C4-2B (cell line): ENCODE measurements around the gene WASF2.
"Not testable (repeated sequence)": the region's sequence is repeated elsewhere in the genome, so short reads cannot be mapped to it uniquely, and the experiment has no call there.

Experiments
- H3K27ac ChIP-seq: fragments of 450-650 bp; 2 replicates; pipeline ENCODE4 v1.5.1; 2017
- ZFX ChIP-seq: fragments of 450-650 bp; IDR thresholded peaks from 2 replicates; pipeline ENCODE4 v1.6.1; 2017
- TF ChIP-seq, protein P1 (sequence below): fragments of 450-650 bp; conservative IDR thresholded peaks from 2 replicates; pipeline ENCODE4 v1.5.1; 2017; ENCODE audit warnings: mild to moderate bottlenecking

The WASF2 gene

DNA sequence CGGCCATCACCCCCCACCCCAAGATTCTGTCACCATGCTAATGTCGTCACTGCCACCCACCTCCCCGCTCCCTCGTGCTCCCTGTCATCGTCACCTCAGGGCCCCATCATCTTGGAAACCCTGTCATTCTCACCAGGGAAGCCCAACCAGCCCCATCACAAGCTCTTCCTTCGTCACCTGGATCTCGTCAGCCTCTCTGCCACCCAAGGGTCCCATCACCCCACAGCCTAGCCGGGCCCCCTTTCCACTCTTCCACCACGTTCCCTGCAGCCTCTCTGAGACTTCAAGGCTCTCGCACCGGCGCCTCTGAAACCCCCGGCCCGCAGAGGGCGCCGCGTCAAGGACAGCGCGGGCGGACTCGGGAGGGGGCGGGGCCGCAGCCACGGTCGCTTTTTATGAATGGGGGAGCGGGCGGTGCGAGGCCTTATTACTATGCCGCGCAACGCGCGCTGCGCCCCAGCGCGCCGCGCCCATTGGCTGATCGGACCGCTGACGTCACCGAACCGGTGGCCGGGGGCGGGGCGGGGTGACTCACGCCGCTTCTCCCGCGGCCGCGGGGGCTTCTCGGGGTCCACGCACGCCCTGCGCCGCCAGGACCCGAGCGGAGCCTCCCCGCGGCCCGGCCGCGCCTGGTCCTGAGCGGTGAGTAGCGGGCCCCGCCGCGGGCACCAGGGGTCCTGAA lies 97.7 kb downstream of the WASF2 start, which contains the start of gene GPR3:
Gene GPR3 (plus strand): TSS at position 527 of the 682 bp plus-strand sequence. CDS start 1,177 bp downstream, outside the sequence.
- H3K27ac ChIP-seq = peak within 1 kb of the TSS; percentile 44

DNA sequence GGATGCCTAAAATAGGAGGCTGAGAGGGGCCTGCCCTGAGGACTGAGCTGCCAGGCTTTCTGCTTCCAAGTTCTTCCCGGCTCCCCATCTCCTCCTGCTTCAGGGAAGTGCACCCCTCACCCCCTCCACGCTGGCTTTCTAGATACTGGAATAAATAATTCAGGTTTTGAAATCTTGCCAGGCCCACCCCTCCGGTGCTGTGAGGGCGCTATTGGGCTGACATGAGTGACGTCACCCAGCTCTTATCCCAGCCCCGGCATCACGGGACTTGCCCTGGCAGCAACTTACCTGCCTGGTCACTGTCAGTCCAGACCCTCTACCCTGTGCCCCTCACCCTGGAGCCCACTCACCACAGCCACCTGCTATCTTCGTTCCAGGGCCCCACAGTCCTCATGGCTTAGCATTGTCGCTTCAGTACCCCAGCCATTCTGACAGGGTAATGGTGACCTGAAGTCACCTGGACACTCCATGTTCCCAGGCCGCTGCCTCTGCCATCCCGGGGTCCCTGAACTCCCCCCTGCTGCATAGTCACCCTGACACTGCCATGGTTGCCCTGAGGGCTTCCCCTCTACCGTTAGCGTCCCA lies 98.4 kb downstream of the WASF2 start:
- TF ChIP-seq, protein P1, sequence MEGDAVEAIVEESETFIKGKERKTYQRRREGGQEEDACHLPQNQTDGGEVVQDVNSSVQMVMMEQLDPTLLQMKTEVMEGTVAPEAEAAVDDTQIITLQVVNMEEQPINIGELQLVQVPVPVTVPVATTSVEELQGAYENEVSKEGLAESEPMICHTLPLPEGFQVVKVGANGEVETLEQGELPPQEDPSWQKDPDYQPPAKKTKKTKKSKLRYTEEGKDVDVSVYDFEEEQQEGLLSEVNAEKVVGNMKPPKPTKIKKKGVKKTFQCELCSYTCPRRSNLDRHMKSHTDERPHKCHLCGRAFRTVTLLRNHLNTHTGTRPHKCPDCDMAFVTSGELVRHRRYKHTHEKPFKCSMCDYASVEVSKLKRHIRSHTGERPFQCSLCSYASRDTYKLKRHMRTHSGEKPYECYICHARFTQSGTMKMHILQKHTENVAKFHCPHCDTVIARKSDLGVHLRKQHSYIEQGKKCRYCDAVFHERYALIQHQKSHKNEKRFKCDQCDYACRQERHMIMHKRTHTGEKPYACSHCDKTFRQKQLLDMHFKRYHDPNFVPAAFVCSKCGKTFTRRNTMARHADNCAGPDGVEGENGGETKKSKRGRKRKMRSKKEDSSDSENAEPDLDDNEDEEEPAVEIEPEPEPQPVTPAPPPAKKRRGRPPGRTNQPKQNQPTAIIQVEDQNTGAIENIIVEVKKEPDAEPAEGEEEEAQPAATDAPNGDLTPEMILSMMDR = no peak
- TF ChIP-seq ZFX = no peak
- peak overlapping the region; percentile 44; the same call in 1 of the 2 replicates for H3K27ac ChIP-seq

More for the DNA sequence above, 97.7 kb downstream of the WASF2 start, which contains the start of gene GPR3:
- no peak for TF ChIP-seq ZFX
- TF ChIP-seq, protein P1 = peak; percentile 89

DNA sequence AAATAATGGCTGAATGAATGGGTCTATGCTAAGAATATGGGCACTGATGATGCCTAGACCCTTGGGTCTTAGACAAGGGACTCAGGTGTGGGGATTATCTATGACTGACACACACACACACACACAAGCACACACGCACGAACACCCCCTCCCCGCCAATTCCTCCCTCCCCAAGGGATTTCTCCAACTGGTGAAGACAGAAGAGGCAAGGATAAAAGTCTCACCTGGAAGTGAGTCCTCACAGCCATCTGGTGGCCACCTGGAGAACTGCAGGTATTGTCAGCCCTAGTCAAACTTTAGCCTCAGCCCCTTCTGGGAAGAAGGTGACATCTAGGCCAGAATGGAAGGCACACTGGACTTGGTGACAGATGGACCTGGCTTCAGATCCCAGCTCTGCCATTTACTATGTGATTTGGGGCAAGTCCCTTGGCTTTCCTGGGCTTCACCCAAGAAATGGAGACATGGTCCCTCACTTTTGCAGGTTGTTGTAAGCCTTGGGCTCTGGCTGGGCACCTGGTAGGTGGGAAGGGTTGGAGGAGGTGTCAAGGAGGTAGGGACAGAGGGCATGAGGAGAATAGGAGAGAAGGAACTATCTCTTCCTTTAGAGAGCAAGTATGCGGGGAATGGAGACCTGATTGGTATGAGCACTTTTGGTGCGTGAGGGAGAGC lies 101.5 kb downstream of the WASF2 start:
- TF ChIP-seq ZFX = no peak
- TF ChIP-seq, protein P1 = peak; percentile 95
- no peak overlapping the region for H3K27ac ChIP-seq

DNA sequence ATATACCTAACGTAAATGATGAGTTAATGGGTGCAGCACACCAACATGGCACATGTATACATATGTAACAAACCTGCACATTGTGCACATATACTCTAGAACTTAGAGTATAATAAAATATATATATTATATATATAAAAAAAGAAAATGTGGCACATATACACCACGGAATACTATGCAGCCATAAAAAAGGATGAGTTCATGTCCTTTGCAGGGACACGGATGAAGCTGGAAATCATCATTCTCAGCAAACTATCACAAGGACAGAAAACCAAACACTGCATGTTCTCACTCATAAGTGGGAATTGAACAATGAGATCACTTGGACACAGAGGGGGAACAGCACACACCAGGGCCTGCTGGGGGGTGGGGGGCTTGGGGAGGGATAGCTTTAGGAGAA lies 105.2 kb downstream of the WASF2 start:
- H3K27ac ChIP-seq = not testable (repeated sequence)

DNA sequence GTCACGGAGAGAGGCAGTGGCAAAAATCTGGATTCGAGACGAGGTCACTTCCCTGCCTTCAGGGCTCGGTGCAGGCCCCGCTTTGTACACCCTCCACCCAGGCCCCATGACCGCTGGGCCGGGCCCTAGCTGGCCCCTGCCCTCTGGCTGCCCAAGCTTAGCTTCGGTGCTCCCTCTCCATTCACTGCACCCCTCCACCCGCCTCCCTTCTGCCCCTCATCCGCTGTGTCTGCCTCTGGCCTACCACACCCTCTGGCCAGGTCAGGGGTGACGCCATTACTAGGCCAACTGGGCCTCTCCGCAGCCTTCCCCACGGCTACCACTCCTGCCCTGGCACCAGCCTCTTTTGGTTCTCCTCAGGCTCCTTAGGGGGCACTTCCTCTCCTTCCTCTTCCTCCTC lies 106.3 kb downstream of the WASF2 start:
- TF ChIP-seq ZFX = no peak
- TF ChIP-seq, protein P1 = no peak
- H3K27ac ChIP-seq = no peak overlapping the region

DNA sequence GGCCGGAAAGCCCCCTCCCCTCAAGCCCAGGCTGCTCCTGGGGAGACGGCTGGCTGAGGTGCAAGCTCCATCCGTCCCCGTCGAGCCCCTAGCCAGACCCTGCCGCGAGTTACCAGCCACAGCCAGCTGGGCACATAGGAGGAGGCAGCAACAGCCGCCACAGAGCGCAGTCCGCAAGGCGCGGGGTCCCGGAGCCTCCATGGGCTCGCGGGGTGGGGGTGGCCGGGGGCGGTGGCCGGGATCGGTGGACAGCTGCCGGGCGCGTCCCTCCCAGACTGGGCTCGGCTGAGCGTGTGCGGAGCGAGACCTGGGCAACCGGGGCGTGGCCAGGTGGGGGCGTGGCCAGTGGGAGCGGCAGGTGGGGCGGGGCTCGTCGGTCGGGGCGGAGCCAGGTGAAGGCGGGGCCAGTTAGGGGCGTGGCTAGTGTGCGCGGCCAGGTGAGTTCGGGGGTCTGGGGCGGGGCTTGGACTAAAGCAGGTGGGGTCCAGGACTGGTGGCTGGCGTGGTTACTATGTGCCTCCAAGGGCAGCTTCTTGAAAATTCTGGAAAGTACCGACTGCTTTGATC lies 106.8 kb downstream of the WASF2 start, which contains the start of gene CD164L2:
Gene CD164L2 (minus strand): TSS at position 295 of the 567 bp plus-strand sequence. CDS start 94 bp downstream, at position 201.
- H3K27ac ChIP-seq = peak within 1 kb of the TSS; percentile 36
- TF ChIP-seq, protein P1 = no peak
- TF ChIP-seq ZFX = no peak

DNA sequence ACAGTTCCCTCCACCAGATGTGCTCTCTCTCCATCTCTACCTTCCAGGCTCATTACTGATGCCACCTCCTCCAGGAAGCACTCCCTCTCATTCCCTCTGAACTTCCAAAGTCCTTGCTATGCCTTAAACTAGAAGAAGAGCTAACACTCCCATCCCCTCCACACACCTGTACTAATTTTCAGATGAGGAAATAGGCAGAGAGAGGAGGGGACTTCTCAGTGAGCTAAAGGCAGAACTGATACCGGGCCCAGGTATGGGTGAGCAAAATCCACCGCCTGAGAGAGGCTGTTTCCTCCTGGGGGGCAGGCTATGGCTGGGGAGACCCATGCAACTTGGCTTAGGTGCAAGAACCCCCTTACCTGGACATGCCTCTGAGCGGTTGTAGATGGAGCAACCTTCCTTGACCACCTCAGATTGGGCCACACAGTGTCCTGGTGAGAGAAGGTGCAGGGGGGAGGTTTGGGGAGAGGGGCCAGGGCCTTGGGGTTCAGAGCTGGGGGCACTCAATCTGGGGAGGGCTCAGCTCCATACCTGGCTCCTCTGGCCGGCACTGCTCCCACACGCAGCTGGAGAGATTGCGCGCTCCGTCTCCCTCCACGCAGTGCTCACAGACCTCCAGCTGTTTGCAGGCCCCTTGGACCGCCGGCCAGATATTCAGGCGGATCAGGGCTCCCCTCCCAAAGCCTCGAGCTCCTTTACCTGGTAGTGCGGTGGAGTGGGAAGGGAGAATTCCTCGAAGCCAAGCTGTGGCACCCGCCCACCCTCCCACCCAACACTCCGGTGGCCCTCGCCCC lies 107.8 kb downstream of the WASF2 start:
- TF ChIP-seq, protein P1 = no peak
- no peak for TF ChIP-seq ZFX
- H3K27ac ChIP-seq = no peak overlapping the region
